Measurements from ENCODE around the gene CCT3. TPM values are rescaled to one million over a fixed set of nuclear protein-coding genes. Genes with fewer than 3 reads are reported as not detected.
A peak's percentile ranks its signal among the peaks of the same experiment; 100 is the strongest.
"Not testable (repeated sequence)": the region's sequence is repeated elsewhere in the genome, so short reads cannot be mapped to it uniquely, and the experiment has no call there.

The CCT3 gene
- total and polyA plus RNA-seq, 12 donors: 108 to 505 (median 258) TPM

DNA sequence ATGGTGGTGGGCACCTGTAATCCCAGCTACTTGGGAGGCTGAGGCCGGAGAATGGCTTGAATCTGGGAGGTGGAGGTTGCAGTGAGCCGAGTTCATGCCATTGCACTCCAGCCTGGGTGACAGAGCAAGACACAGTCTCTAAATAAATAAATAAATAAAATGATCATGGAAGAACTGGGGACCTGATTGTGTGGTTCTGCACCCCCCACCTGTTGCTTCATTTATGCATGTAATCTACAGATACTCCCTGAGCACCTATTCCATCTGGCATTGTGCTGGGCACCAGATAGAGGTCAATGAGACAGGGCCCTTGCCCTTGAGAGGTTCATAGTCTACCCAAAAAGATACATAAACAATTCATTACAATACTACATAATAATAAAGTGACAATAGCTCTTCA, 19.9 kb upstream of the CCT3 start:
- peaks cover 10% of the 10 kb centered on the region for H3K27me3 ChIP-seq
- no peak overlapping the region for H3K4me3 ChIP-seq
- no peaks in the 10 kb centered on the region for H3K4me1 ChIP-seq (replicated peaks in 1 of 2)
- 77 to 95% (median 87%) methylated on average over 2 of the region's 2 CpGs for WGBS, 4 donors
- no peak for TF ChIP-seq POLR2A (IDR thresholded peaks at IDR 0.05)
- TF ChIP-seq, protein P1, sequence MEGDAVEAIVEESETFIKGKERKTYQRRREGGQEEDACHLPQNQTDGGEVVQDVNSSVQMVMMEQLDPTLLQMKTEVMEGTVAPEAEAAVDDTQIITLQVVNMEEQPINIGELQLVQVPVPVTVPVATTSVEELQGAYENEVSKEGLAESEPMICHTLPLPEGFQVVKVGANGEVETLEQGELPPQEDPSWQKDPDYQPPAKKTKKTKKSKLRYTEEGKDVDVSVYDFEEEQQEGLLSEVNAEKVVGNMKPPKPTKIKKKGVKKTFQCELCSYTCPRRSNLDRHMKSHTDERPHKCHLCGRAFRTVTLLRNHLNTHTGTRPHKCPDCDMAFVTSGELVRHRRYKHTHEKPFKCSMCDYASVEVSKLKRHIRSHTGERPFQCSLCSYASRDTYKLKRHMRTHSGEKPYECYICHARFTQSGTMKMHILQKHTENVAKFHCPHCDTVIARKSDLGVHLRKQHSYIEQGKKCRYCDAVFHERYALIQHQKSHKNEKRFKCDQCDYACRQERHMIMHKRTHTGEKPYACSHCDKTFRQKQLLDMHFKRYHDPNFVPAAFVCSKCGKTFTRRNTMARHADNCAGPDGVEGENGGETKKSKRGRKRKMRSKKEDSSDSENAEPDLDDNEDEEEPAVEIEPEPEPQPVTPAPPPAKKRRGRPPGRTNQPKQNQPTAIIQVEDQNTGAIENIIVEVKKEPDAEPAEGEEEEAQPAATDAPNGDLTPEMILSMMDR (IDR thresholded peaks at IDR 0.05): no peak
- no peak overlapping the region for H3K27ac ChIP-seq
- no peaks in the 10 kb centered on the region for H3K36me3 ChIP-seq (replicated peaks in 1 of 2)
- H3K9me3 ChIP-seq (replicated peaks in 1 of 3): no peaks in the 10 kb centered on the region
- intact Hi-C loops (cut with DNase I): no loop called here
- no peak for DNase-seq

DNA sequence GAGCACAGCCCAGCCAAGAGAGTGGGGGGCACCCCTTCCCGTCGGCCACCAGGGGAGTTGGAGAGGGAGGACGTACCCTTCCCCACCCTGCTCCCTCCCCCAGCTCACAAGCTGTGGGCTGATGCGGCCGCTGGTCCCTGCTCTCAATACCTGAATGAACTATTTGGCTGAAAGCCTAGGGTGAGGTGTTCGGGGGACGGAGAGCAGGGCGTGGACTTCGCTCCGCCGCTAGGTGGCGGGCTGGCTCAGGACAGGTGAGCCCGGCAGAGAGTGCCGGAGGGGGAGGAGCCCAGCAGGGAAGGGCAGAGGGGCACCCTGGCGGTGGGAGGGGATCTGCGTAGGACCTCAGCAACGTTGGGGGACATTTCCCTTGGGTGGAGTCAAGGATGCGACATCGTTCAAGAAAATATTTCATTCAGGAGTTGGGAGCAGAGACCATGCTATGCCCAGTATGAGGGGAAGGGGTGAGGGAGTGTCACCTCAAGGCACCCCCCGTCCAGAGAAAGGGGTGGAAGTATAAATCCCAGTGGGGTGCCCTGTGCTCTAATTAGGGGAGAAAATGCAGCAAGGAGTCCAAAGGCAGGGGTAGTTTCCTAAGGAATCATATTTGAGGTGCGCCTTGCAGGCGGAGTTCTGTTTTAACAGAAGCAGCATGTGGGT, 18.9 kb upstream of the CCT3 start:
- H3K4me1 ChIP-seq (replicated peaks in 1 of 2): no peaks in the 10 kb centered on the region
- H3K27ac ChIP-seq: no peak overlapping the region
- no peak overlapping the region for H3K4me3 ChIP-seq
- H3K9me3 ChIP-seq (replicated peaks in 1 of 3): no peaks in the 10 kb centered on the region
- peaks cover 10% of the 10 kb centered on the region for H3K27me3 ChIP-seq
- intact Hi-C loops (cut with DNase I): no loop called here
- no peaks in the 10 kb centered on the region for H3K36me3 ChIP-seq (replicated peaks in 1 of 2)
- WGBS, 4 donors: 9 to 15% (median 10%) methylated on average over 20 to 22 of the region's 22 CpGs
- DNase-seq: peak in 3 of 7 donors; percentile 30 to 65 (median 44)
- TF ChIP-seq, protein P1 (IDR thresholded peaks at IDR 0.05): peak; percentile 9 to 61 (median 46)
- no peak for TF ChIP-seq POLR2A (IDR thresholded peaks at IDR 0.05)

DNA sequence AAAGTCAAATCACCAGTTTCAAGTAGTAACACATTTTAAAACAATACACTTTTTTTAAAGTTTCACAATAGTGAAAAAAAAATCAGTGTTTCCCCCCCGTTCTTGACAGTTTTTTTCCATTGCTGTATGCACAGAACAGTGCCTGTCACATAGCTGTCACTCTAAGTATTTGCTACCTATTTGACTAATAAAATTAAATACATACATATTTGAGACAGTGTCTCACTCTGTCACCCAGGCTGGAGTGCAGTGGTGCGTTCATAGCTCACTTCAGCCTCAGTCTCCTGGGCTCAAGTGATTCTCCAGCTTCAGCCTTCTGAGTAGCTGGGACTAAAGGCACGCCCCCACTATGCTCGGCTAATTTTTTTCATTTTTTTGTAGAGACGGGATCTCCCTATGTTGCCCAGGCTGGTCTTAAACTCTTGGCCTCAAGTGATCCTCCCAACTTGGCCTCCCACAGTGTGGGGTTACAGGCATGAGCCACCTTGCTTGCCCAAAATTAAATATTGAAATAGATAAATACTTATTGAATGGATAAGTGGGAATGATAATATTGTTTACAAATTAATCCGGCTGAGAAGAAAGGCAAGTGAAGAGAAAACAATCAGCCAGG, 18.3 kb upstream of the CCT3 start:
- TF ChIP-seq, protein P1 (IDR thresholded peaks at IDR 0.05): no peak
- no peak for TF ChIP-seq POLR2A (IDR thresholded peaks at IDR 0.05)
- no peaks in the 10 kb centered on the region for H3K9me3 ChIP-seq (replicated peaks in 1 of 3)
- H3K36me3 ChIP-seq (replicated peaks in 1 of 2): no peaks in the 10 kb centered on the region
- H3K4me1 ChIP-seq (replicated peaks in 1 of 2): no peaks in the 10 kb centered on the region
- 44 to 49% (median 46%) methylated on average over 6 of the region's 6 CpGs for WGBS, 4 donors
- peaks cover 10% of the 10 kb centered on the region for H3K27me3 ChIP-seq
- H3K4me3 ChIP-seq: no peak overlapping the region
- no peak for DNase-seq
- no peak overlapping the region for H3K27ac ChIP-seq
- intact Hi-C loops (cut with DNase I): no loop called here

DNA sequence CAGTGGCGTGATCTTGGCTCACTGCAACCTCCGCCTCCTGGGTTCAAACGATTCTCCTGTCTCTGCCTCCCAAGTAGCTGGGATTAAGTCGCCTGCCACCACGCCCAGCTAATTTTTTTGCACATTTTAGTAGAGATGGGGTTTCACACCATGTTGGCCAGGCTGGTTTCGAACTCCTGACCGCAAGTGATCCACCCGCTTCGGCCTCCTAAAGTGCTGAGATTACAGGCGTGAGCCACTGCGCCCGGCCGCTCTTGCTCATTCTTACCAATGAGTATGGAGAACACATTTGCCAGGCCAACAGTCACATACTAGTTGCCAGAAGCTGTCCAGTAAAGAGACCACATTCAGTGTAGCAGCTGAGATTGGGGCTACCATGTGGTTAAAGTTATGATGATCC, 14.4 kb upstream of the CCT3 start:
- H3K9me3 ChIP-seq (replicated peaks in 1 of 3); H3K4me1 ChIP-seq (replicated peaks in 1 of 2); H3K27ac ChIP-seq; DNase-seq; H3K36me3 ChIP-seq (replicated peaks in 1 of 2); H3K27me3 ChIP-seq; H3K4me3 ChIP-seq; intact Hi-C loops (cut with DNase I): not testable (repeated sequence)
- 85 to 92% (median 88%) methylated on average over 13 of the region's 13 CpGs for WGBS, 4 donors

DNA sequence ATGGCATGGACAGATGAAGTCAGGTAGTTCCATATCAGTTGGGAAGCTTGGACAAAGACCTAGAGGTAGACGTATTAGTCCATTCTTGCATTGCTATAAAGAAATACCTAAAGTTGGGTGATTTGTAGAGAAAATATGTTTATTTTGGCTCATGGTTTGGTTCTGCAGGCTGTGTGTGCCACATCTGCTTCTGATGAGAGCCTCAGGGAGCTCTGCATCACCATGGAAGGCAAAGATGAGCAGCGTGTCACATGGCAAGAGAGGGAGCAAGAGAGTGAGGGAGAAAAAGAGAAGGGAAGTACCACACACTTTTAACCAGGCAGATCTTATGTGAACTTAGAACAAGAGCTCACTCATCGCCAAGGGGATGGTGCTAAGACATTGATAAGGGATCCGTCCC, 9.2 kb upstream of the CCT3 start:
- Histone ChIP-seq H3K27me3 (no peaks in the 10 kb centered on the region), H3K4me1 (replicated peaks in 1 of 2) (no peaks in the 10 kb centered on the region), H3K4me3 (no peak overlapping the region), H3K36me3 (replicated peaks in 1 of 2) (no peaks in the 10 kb centered on the region), H3K9me3 (replicated peaks in 1 of 3) (no peaks in the 10 kb centered on the region), H3K27ac (no peak overlapping the region)
- 74 to 79% (median 77%) methylated on average over 4 of the region's 4 CpGs for WGBS, 4 donors
- no peak for DNase-seq
- intact Hi-C loops (cut with DNase I): no loop called here
- TF ChIP-seq, protein P1 (IDR thresholded peaks at IDR 0.05): no peak
- no peak for TF ChIP-seq POLR2A (IDR thresholded peaks at IDR 0.05)

Data from adrenal gland (tissue), 12 donors.